GM15510 (cell line): ENCODE measurements around the gene TREX2.

Experiments used
- POLR2A ChIP-seq: IDR thresholded peaks from 3 replicates; pipeline ENCODE4 v1.6.1; 2011; ENCODE audit warnings: borderline replicate concordance; ENCODE audit not compliant: insufficient read length; ENCODE audit errors: extremely low read depth

Gene TREX2

GRCh38 chrX:153450114-153450948 lies 4.5 kb upstream of the TREX2 start:
- TF ChIP-seq POLR2A = no peak

- TF ChIP-seq POLR2A = no peak
These were observed 3.7 kb upstream of the TREX2 start for GRCh38 chrX:153449368-153450113.

- TF ChIP-seq POLR2A = no peak
These were observed 2.9 kb upstream of the TREX2 start for GRCh38 chrX:153448556-153449367.

GRCh38 chrX:153447581-153447960 lies 1.7 kb upstream of the TREX2 start:
- TF ChIP-seq POLR2A = no peak

GRCh38 chrX:153446950-153447580 lies 1.2 kb upstream of the TREX2 start:
- no peak for TF ChIP-seq POLR2A

GRCh38 chrX:153446636-153446936 lies 730 bp upstream of the TREX2 start:
- TF ChIP-seq POLR2A = no peak

- no peak for TF ChIP-seq POLR2A
These were observed 575 bp downstream of the TREX2 start for GRCh38 chrX:153445106-153445855.

GRCh38 chrX:153444333-153445011 lies 1.4 kb downstream of the TREX2 start:
- no peak for TF ChIP-seq POLR2A

GRCh38 chrX:153443476-153444332 lies 2.2 kb downstream of the TREX2 start:
- no peak for TF ChIP-seq POLR2A

- no peak for TF ChIP-seq POLR2A
These were observed 3.4 kb downstream of the TREX2 start for GRCh38 chrX:153442463-153442862.

GRCh38 chrX:153441981-153442380 lies 3.9 kb downstream of the TREX2 start:
- TF ChIP-seq POLR2A = no peak

GRCh38 chrX:153441296-153441695 lies 4.6 kb downstream of the TREX2 start:
- no peak for TF ChIP-seq POLR2A

- no peak for TF ChIP-seq POLR2A
These were observed 5.2 kb downstream of the TREX2 start for GRCh38 chrX:153440556-153441135.

- no peak for TF ChIP-seq POLR2A
These were observed 5.9 kb downstream of the TREX2 start for GRCh38 chrX:153439977-153440376.
